IPS-18a (cell line): ENCODE data around the gene CENPB.

Experiments
- H3K27ac ChIP-seq: one replicate; pipeline ENCODE4 v1.5.1; 2013; ENCODE audit warnings: low read length
- H3K27me3 ChIP-seq: one replicate; pipeline ENCODE4 v1.6.1; 2013; ENCODE audit warnings: mild to moderate bottlenecking, low read length; ENCODE audit not compliant: control insufficient read depth, insufficient read depth
- H3K36me3 ChIP-seq: one replicate; pipeline ENCODE4 v1.6.1; 2013; ENCODE audit warnings: low read depth, low read length; ENCODE audit not compliant: control insufficient read depth
- H3K4me1 ChIP-seq: one replicate; pipeline ENCODE4 v1.6.1; 2013; ENCODE audit warnings: low read depth, low read length; ENCODE audit not compliant: control insufficient read depth
- H3K4me3 ChIP-seq: one replicate; pipeline ENCODE4 v1.5.1; 2013; ENCODE audit warnings: low read length
- H3K9ac ChIP-seq: one replicate; pipeline ENCODE4 v1.6.1; 2013; ENCODE audit warnings: mild to moderate bottlenecking, low read length, moderate library complexity
- H3K9me3 ChIP-seq: one replicate; pipeline ENCODE4 v1.6.1; 2013; ENCODE audit warnings: low read depth, low read length; ENCODE audit not compliant: control insufficient read depth

CENPB gene

GRCh38 chr20:3758566-3758965, 28.0 kb downstream of the CENPB start:
- no peak overlapping the region for H3K27ac ChIP-seq
- H3K9me3 ChIP-seq: no peaks in the 10 kb centered on the region
- H3K4me1 ChIP-seq: no peaks in the 10 kb centered on the region
- H3K9ac ChIP-seq: no peak overlapping the region
- peaks cover 17% of the 10 kb centered on the region for H3K36me3 ChIP-seq
- H3K4me3 ChIP-seq: no peak overlapping the region
- H3K27me3 ChIP-seq: no peaks in the 10 kb centered on the region

DNA sequence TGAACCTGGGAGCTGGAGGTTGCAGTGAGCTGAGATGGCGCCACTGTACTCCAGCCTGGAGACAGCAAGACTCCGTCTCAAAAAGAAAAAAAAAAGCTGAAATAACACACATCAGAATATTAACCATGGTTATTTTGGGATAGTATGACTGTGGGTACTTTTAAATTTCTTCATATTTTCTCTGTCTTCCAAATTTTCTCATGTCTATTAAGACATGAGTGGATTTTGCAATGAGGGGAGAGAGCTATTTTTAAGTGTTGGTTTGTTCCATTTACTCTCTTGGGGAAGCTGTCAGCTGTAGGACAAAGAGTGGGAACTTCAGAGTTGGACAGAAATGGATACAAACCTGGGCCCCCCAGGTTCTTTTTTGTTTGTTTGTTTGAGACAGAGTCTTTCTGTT, 29.3 kb downstream of the CENPB start:
- Histone ChIP-seq H3K9ac (no peak overlapping the region), H3K27me3 (peaks cover 7% of the 10 kb centered on the region), H3K27ac (no peak overlapping the region), H3K4me3 (no peak overlapping the region), H3K9me3 (no peaks in the 10 kb centered on the region), H3K4me1 (peaks cover 7% of the 10 kb centered on the region), H3K36me3 (peaks cover 17% of the 10 kb centered on the region)

- Histone ChIP-seq H3K4me3 (no peak overlapping the region), H3K9ac (no peak overlapping the region), H3K9me3 (no peaks in the 10 kb centered on the region), H3K36me3 (peaks cover 12% of the 10 kb centered on the region), H3K27me3 (peaks cover 19% of the 10 kb centered on the region), H3K4me1 (peaks cover 8% of the 10 kb centered on the region), H3K27ac (no peak overlapping the region)
These were observed 30.6 kb downstream of the CENPB start for GRCh38 chr20:3755814-3756480.

DNA sequence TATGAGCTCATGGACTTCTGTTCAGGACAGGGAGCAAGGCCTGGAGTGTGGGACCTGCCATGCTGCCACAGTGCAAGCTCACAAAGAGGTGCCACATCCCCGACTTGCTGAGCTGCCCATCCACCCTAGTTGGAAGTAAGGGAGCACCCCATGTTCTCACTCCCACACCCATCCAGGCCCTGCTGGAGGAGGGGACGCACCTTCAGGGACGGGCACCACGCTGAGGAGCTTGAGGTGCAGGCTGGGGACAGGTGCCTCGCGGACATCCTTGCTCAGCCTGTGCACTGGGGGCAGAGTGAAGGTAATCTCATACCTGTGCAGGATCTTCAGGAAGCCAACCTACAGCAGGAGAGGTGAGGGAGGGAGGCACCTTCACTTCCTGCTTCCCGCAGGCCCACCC, 31.3 kb downstream of the CENPB start:
- H3K36me3 ChIP-seq: peaks cover 9% of the 10 kb centered on the region
- no peak overlapping the region for H3K4me3 ChIP-seq
- no peak overlapping the region for H3K27ac ChIP-seq
- H3K9ac ChIP-seq: no peak overlapping the region
- peaks cover 8% of the 10 kb centered on the region for H3K4me1 ChIP-seq
- no peaks in the 10 kb centered on the region for H3K9me3 ChIP-seq
- peaks cover 26% of the 10 kb centered on the region for H3K27me3 ChIP-seq

GRCh38 chr20:3754276-3754630, 32.3 kb downstream of the CENPB start:
- Histone ChIP-seq H3K27ac (no peak overlapping the region), H3K9ac (no peak overlapping the region), H3K27me3 (peaks cover 36% of the 10 kb centered on the region), H3K9me3 (no peaks in the 10 kb centered on the region), H3K36me3 (peaks cover 9% of the 10 kb centered on the region), H3K4me1 (peaks cover 8% of the 10 kb centered on the region), H3K4me3 (no peak overlapping the region)

- no peak overlapping the region for H3K27ac ChIP-seq
These were observed 32.9 kb downstream of the CENPB start for GRCh38 chr20:3753501-3754275.

GRCh38 chr20:3753098-3753497, 33.4 kb downstream of the CENPB start:
- peaks cover 47% of the 10 kb centered on the region for H3K27me3 ChIP-seq
- H3K9ac ChIP-seq: no peak overlapping the region
- peaks cover 7% of the 10 kb centered on the region for H3K36me3 ChIP-seq
- no peak overlapping the region for H3K4me3 ChIP-seq
- peaks cover 8% of the 10 kb centered on the region for H3K4me1 ChIP-seq
- no peaks in the 10 kb centered on the region for H3K9me3 ChIP-seq
- no peak overlapping the region for H3K27ac ChIP-seq

More at GRCh38 chr20:3753501-3754275, 32.9 kb downstream of the CENPB start:
- Histone ChIP-seq H3K4me3 (no peak overlapping the region), H3K36me3 (peaks cover 9% of the 10 kb centered on the region), H3K4me1 (peaks cover 8% of the 10 kb centered on the region), H3K27me3 (peaks cover 41% of the 10 kb centered on the region), H3K9me3 (no peaks in the 10 kb centered on the region), H3K9ac (no peak overlapping the region)

DNA sequence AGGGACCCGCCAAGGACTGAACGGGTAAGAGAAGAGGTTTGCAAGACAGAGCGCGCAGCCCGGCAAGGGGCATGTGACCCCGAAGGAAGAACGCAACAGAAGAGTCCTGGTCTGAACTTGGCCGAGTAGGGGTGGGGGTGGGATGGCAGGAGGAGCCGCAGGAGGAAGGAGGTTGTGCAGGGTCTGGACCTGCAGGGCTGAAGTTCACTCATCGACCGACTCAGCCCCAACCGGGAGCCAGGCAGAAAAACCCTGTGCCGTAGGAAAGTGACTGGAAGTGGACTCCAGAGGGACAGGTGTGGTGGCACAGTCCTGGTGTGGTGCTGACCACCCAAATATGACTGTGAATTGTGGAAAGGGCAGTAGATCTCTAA, 34.2 kb downstream of the CENPB start:
- H3K27me3 ChIP-seq: peaks cover 52% of the 10 kb centered on the region
- H3K4me1 ChIP-seq: peaks cover 8% of the 10 kb centered on the region
- peaks cover 3% of the 10 kb centered on the region for H3K36me3 ChIP-seq
- H3K9ac ChIP-seq: no peak overlapping the region
- H3K27ac ChIP-seq: no peak overlapping the region
- H3K9me3 ChIP-seq: no peaks in the 10 kb centered on the region
- H3K4me3 ChIP-seq: peak overlapping the region; percentile 50

GRCh38 chr20:3751675-3752385, 34.7 kb downstream of the CENPB start:
- Histone ChIP-seq H3K4me3 (peak overlapping the region; percentile 50), H3K27ac (no peak overlapping the region), H3K27me3 (peaks cover 55% of the 10 kb centered on the region), H3K9ac (no peak overlapping the region), H3K36me3 (peaks cover 3% of the 10 kb centered on the region), H3K4me1 (peaks cover 8% of the 10 kb centered on the region), H3K9me3 (no peaks in the 10 kb centered on the region)

GRCh38 chr20:3751305-3751674, 35.2 kb downstream of the CENPB start:
- peaks cover 8% of the 10 kb centered on the region for H3K4me1 ChIP-seq
- H3K27ac ChIP-seq: no peak overlapping the region
- peak overlapping the region; percentile 50 for H3K4me3 ChIP-seq
- H3K9me3 ChIP-seq: no peaks in the 10 kb centered on the region
- no peak overlapping the region for H3K9ac ChIP-seq
- peaks cover 3% of the 10 kb centered on the region for H3K36me3 ChIP-seq
- peaks cover 55% of the 10 kb centered on the region for H3K27me3 ChIP-seq

GRCh38 chr20:3749689-3750531, 36.6 kb downstream of the CENPB start:
- Histone ChIP-seq H3K4me3 (peak overlapping the region; percentile 49), H3K36me3 (peaks cover under 1% of the 10 kb centered on the region), H3K27ac (no peak overlapping the region), H3K9me3 (no peaks in the 10 kb centered on the region), H3K27me3 (peaks cover 63% of the 10 kb centered on the region), H3K4me1 (peaks cover 8% of the 10 kb centered on the region), H3K9ac (no peak overlapping the region)
